Brain microvascular endothelial cell (primary cell): Measurements from ENCODE around the gene CDKN1A.

ENCODE experiments used
- DNase-seq: peaks from one replicate; pipeline ENCODE4 v3.0.0-alpha.2; 2020
- H3K27ac ChIP-seq: fragments of 250-450 bp; sonication (Bioruptor Pico); 2 replicates; pipeline ENCODE4 v1.5.1; 2020; ENCODE audit warnings: mild to moderate bottlenecking, moderate library complexity
- H3K27me3 ChIP-seq: fragments of 250-450 bp; sonication (Bioruptor Pico); replicated peaks from 2 replicates; pipeline ENCODE4 v1.5.1; 2020; ENCODE audit warnings: mild to moderate bottlenecking
- H3K36me3 ChIP-seq: fragments of 250-450 bp; sonication (Bioruptor Pico); replicated peaks from 2 replicates; pipeline ENCODE4 v1.5.1; 2020; ENCODE audit warnings: mild to moderate bottlenecking
- H3K4me3 ChIP-seq: 2 replicates; pipeline ENCODE4 v1.5.1; 2011; ENCODE audit warnings: low read depth, mild to moderate bottlenecking, control low read depth, low read length, moderate library complexity
- in situ Hi-C: cut with HindIII; loops from 2 replicates; pipeline ENCODE4 v1.10.0; 2017; ENCODE audit warnings: low sequenced_read_pairs, low pct_ligation_motif_present
- TF ChIP-seq, protein P1 (sequence below): IDR thresholded peaks from 2 replicates; pipeline ENCODE4 v1.5.1; 2011; ENCODE audit warnings: low read depth, mild to moderate bottlenecking, moderate library complexity, low read length, control low read depth, inconsistent platforms; ENCODE audit errors: missing control alignments

Gene CDKN1A

DNA sequence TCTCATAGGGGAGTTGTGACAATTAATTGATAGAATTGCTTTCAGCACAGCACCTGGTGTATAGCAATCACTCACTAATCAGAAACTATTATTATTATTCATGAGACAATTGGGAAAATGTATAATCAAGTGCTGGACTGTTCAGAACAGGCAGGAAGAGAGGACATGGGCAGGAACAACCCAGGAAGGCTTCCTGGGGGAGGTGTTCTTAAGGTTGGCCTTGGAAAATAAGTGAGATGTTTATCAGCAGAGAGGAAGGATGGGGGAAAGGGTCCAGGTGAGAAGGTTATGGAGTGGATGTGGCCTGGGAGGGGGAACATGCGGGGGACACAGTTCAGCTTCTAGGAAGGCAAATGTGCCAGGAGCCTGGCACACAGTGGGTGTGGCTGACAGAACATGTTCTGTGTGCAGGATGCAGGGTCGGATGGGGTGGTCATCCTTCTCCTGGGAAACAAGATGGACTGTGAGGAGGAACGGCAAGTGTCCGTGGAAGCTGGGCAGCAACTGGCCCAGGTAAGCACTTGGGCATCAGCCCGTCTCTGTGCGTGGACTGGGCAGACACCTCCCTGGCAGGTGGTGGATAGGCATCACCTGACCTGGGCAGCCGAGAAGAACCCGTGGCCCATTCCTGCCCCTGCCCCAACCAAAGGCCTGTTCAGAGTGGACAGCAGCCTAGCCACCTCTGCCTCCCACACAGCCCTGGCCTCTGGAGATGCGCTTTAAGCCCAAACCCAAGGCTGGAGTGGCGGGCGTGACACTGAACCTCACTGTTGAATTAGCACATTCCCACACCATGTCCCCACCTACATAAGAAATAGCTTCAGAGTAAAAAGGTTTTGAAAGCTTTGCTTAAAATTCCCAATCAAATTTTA, 50.0 kb downstream of the CDKN1A start:
- H3K27ac ChIP-seq: no peak overlapping the region

DNA sequence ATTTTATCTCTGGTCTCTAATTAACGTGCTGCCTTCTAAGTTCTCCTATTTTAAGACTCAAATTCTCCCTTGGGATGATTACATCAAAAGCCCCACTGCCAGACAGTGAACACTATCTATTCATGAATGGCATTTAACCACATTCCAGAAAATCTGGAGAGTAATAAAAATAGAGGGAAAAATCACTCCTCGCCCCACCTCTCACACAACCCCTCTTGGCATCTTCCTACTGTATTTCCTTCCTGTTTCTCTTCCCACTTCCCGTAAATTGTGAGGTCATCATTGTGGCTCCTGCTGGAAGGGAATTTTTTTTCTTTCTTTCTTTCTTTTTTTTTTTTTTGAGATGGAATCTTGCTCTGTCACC, 50.6 kb downstream of the CDKN1A start:
- TF ChIP-seq, protein P1, sequence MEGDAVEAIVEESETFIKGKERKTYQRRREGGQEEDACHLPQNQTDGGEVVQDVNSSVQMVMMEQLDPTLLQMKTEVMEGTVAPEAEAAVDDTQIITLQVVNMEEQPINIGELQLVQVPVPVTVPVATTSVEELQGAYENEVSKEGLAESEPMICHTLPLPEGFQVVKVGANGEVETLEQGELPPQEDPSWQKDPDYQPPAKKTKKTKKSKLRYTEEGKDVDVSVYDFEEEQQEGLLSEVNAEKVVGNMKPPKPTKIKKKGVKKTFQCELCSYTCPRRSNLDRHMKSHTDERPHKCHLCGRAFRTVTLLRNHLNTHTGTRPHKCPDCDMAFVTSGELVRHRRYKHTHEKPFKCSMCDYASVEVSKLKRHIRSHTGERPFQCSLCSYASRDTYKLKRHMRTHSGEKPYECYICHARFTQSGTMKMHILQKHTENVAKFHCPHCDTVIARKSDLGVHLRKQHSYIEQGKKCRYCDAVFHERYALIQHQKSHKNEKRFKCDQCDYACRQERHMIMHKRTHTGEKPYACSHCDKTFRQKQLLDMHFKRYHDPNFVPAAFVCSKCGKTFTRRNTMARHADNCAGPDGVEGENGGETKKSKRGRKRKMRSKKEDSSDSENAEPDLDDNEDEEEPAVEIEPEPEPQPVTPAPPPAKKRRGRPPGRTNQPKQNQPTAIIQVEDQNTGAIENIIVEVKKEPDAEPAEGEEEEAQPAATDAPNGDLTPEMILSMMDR: no peak
- Histone ChIP-seq H3K36me3 (no peaks in the 10 kb centered on the region), H3K27me3 (no peaks in the 10 kb centered on the region), H3K27ac (no peak overlapping the region), H3K4me3 (no peak overlapping the region)
- in situ Hi-C loops: no loop called here
- no peak for DNase-seq

More for the DNA sequence above, 50.0 kb downstream of the CDKN1A start:
- no peak for DNase-seq
- Histone ChIP-seq H3K36me3 (no peaks in the 10 kb centered on the region), H3K27me3 (no peaks in the 10 kb centered on the region), H3K4me3 (no peak overlapping the region)
- in situ Hi-C loops: no loop called here
- TF ChIP-seq, protein P1: no peak

DNA sequence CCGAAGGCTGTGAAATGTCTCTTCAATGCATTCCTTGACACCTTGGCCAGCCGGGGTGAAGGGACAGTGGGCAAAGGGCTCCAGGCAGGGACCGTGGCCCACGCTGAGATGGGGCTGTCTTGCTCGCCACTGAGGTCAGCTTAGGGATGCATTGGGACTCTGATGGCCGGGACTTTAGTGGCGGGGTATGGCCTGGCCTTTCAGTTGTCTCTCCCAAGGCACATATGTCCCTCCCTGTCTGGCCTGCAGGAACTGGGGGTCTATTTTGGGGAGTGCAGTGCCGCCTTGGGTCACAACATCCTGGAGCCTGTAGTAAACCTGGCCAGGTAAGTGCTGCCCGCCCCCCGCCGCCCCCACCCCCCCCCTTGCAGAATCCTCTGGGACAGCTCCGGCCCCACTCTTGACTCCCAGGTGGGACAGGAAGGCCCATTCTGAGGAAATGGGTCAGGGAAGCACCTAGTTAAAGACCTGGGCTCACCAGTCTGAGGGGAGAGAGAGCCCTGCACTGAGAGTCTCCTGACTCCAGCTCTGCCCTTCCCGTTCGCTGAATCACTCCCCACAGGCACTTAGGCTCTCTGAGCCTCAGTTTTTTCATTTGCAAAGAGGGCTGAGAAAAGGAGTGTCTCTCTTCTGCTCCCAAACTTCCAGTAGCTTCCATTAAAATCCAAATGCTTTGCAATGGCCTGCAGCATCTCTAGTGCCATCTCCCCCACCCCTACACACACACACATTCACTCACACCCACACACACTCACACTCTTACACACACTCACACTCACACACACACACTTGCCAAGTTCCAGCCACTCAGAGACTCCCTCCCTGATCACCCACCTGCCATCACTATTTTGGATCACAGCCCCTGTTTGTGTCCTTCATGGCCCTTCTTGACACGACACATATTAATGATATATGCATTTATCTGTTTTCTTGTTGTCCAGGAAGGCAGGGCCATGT, 52.2 kb downstream of the CDKN1A start:
- no peak overlapping the region for H3K4me3 ChIP-seq
- H3K36me3 ChIP-seq: no peaks in the 10 kb centered on the region
- in situ Hi-C loops: no loop called here
- no peaks in the 10 kb centered on the region for H3K27me3 ChIP-seq
- TF ChIP-seq, protein P1: no peak
- DNase-seq: no peak
- no peak overlapping the region for H3K27ac ChIP-seq

DNA sequence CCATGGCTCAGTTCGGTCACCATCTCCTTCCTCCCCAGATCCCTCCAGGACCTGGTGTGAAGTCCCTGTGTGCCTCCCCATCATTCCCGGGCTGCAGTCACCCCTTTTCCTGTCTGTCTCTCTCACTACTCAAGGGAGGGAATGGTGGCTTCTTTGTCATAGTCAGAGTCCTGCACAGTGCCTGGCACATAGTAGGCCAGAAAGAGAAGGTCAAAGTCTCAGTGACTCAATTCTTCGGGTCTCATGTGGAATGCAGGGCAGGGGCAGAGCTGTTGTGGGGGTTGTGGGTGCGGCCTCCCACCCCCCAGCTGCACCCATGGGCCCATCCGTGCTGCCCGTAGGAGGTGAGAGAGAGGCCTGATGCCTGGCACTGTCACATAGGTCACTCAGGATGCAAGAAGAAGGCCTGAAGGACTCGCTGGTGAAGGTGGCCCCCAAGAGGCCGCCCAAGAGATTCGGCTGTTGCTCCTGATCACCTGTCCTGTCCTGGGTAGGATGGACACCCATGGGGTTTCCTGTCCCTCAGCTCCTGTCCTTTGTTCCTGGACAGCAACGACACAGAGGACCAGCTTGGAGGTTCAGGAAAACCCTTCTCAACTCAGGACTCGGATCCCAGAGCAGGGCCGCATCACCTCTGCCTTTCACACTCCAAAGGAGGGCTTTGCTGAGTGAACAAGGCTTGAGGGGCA, 53.3 kb downstream of the CDKN1A start:
- Histone ChIP-seq H3K36me3 (no peaks in the 10 kb centered on the region), H3K27me3 (no peaks in the 10 kb centered on the region), H3K4me3 (no peak overlapping the region), H3K27ac (no peak overlapping the region)
- TF ChIP-seq, protein P1: no peak
- in situ Hi-C loops: no loop called here
- DNase-seq: no peak

DNA sequence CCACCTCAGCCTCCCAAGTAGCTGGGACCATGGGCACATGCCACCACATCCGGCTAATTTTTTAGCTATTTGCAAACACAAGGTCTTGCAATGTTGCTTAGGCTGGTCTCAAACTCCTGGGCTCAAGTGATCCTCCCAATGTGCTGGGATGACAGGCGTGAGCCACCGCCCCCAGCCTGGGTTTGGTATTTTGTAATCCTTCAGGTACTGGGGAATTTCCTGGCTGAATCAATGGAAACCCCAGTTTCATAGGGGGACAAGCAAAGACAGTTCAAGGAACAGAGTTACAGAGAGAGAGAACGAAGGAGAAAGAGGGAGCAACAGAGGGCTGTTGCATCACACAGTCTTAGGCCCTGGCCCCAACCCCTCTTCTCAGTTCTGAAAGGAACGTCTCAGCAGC, 54.8 kb downstream of the CDKN1A start:
- H3K27ac ChIP-seq: no peak overlapping the region
- H3K4me3 ChIP-seq: no peak overlapping the region
- no peak for DNase-seq
- TF ChIP-seq, protein P1: no peak
- H3K27me3 ChIP-seq: no peaks in the 10 kb centered on the region
- no peaks in the 10 kb centered on the region for H3K36me3 ChIP-seq
- in situ Hi-C loops: no loop called here
